22Rv1 (cell line): ENCODE results near the gene XPNPEP1.

Experiments
- H3K27ac ChIP-seq: fragments of 450-650 bp; 2 replicates; pipeline ENCODE4 v1.5.1; 2017
- ZFX ChIP-seq: fragments of 450-650 bp; IDR thresholded peaks from 2 replicates; pipeline ENCODE4 v1.6.1; 2017; ENCODE audit warnings: antibody characterized with exemption, borderline replicate concordance
- TF ChIP-seq, protein P1 (sequence below): fragments of 450-650 bp; IDR thresholded peaks from 2 replicates; pipeline ENCODE4 v1.5.1; 2017; ENCODE audit warnings: mild to moderate bottlenecking

Gene XPNPEP1

DNA sequence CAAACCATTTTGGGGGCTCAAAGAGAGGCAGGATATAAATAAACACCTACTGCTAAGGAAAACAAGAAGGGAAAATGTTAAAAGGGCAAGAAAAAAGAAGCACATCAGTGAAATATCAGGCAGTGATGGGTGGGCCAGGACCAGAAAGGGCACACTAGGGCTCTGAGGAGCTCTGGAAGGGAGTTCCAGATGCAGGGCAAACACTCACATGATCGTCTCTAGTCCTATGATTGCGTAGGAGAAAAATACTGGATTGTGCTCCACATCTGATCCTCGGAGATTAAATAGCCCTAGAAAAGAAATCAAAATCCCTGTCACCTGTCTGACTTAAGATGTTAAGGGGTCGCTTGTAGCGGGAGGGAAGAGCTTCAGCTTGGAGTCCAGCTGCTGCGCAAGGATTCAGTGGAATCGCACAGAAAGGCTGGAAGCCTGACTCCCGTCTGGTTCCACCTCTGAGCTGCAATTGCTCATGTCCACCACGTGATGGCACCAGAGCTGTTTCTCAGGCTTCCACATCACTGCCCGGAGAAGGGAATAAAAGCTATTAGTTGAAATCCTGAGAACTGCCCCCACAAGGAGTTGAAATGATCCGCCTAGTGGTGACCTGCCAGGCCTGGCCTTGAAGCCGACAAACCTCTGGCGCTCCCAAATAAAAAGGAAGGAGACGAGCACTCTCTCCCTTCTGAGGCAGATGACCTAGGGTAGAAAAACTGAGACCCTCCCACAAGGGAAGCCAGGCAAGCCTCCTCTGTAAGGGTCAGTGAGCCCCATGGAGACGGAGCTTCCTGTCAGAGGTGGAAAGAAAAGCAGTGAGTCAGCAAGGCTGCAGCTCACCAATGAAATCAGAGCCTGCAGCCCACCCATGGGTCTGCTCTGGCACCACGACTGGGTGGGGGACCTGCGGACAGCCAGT lies 39.2 kb downstream of the XPNPEP1 start:
- TF ChIP-seq ZFX = no peak
- TF ChIP-seq, protein P1, sequence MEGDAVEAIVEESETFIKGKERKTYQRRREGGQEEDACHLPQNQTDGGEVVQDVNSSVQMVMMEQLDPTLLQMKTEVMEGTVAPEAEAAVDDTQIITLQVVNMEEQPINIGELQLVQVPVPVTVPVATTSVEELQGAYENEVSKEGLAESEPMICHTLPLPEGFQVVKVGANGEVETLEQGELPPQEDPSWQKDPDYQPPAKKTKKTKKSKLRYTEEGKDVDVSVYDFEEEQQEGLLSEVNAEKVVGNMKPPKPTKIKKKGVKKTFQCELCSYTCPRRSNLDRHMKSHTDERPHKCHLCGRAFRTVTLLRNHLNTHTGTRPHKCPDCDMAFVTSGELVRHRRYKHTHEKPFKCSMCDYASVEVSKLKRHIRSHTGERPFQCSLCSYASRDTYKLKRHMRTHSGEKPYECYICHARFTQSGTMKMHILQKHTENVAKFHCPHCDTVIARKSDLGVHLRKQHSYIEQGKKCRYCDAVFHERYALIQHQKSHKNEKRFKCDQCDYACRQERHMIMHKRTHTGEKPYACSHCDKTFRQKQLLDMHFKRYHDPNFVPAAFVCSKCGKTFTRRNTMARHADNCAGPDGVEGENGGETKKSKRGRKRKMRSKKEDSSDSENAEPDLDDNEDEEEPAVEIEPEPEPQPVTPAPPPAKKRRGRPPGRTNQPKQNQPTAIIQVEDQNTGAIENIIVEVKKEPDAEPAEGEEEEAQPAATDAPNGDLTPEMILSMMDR = peak; percentile 92
- H3K27ac ChIP-seq = no peak overlapping the region

DNA sequence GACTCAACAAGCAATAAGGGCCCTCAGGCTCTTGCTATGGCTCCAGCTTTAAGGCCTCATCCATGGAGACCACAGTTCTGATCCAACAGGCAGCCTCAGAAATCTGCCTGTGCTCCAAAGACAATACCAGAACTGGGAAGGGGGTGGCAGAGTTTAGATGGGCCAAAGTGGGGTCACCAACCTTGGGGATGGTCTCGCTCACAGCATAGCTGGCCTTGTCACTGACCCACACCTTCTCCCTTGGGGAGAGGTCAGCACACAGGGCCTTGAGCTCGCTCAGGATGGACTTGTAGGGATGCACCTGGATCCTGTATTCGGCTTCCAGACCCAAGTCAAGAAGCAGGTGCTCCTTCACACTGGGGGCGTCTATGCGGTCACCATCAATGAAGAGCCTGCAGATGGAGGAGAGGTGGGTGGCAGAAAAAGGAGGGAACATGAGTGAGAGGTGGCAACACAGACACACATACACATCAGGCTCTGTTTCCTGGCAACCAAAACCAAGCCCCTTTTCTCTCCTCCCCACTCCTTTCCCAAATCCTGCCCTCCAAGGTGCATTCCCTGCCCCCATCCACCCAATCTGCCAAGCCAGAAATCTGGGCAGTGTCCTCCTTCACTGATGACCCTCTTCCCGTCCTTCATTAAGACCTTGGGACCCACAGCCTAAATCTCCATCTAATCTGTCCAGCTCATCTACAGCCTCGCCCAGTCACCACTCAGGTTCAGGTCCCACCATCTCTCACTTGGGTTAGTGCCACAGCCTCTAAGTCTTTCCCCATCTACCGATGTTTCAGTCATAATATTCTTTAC lies 40.9 kb downstream of the XPNPEP1 start:
- no peak overlapping the region for H3K27ac ChIP-seq

DNA sequence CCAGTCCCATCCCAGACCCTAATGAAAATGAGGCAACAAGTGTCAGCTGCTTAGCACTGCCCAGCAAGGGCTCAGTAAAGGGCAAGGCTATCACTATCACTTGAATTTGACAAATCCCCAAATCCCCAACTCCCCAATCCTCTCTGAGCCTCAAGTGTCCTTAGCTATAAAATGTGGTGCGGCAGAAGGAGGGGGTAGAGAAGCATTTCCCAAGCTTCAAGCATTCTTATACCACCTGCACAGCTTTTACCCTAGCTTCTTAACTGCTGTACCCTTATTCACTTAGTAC lies 41.6 kb downstream of the XPNPEP1 start:
- TF ChIP-seq ZFX = no peak
- TF ChIP-seq, protein P1 = no peak
- H3K27ac ChIP-seq = no peak overlapping the region

More for the DNA sequence above, 40.9 kb downstream of the XPNPEP1 start:
- no peak for TF ChIP-seq ZFX
- TF ChIP-seq, protein P1 = no peak

DNA sequence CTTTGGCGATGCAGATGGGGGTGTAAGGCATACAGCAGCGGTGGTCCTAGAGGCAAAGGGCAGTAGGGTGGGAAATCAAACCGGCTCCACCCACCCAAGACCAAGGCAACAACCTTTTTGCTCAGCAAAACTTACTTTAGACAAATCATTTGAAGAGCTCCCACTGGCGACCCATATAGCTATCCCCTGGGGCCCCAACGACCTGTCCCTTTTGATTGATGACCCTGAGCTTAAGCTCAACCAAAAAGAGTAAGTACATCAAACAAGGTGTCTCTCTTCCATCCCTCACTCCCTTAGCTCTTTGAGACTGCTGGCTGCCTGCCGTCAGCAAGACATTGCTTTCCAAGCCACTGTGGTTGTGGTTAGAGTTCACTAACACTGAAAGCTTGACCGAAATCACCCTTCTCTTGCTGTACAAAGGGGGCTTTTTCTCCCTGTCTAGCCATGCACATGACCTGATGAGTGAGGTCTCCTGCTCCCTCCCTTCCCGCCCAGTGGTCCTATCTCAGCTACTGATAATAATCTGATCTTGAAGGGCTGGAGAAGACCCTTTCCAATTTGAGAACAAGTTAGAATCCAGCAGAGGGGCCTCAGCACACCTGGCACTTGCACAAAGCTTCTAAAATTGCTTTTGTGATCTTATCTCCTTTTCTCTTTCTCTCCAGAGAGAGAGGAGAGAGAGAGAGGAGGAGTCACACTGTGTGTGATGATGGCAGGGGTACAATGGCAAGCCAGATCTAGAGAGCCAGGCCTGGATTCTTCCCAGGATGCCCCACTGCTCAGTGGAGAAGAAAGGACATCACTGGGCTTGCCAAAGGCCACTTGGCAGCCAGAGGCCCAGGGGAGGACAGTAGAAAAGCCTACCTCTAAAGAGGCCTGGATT lies 42.2 kb downstream of the XPNPEP1 start:
- no peak overlapping the region for H3K27ac ChIP-seq
- no peak for TF ChIP-seq ZFX
- TF ChIP-seq, protein P1 = no peak

- no peak for TF ChIP-seq ZFX
- no peak overlapping the region for H3K27ac ChIP-seq
Observed at GRCh38 chr10:109877546-109877945, 45.8 kb downstream of the XPNPEP1 start.

DNA sequence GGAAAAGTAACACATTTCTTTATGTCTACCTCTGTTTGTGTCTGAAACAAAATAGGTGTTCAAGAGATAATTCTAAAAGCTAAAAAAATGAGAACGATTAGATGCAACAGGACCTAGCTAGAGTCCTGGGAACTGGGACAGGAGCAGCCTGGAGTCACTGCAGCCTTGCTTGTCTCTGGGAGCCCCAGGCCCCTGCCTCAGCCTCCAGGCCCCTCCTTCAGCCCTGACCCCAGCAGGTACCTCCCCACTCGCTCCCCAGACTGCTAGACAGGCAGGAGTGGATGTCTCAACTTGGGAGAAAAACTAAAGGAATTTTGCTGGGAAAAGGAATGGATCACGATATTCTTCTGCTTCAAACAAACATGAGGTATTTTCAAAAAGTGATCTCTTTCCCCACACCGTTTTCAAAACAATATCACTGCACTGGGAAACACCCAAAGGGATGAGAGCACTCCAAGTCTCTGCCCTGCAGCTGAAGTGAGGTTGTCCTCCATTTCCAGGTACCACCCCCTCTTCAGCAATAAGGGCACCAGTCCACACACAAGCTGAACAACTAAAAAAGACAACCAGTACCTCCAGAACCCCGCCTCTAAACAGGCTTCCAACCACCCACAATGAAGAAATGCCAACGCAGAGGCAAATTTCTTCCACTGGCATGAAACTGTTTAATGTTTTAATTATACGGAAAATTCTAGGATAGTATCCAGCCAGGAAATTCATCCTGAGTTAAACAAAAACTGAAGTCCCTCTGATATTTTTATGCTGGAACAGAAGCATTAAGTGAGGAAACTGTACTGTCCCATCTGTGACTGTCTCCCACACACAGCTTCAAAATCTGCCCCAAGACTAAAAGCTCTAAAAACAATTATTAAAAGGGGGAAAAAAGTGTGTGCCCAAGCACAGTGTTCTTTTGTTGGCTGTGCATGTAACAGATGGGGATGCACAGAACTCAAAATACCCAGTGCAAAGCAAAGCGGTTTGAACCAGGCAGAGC lies 47.2 kb downstream of the XPNPEP1 start:
- TF ChIP-seq, protein P1 = no peak
- TF ChIP-seq ZFX = no peak
- H3K27ac ChIP-seq = no peak overlapping the region
